A549 (cell line): ENCODE measurements around the gene TMIGD2. TPM values are rescaled to one million over a fixed set of nuclear protein-coding genes. Genes with fewer than 3 reads are reported as not detected.

Experiments used
- ATAC-seq, 2 experiments: fragments of 200-7000 bp in 1 of 2; fragments of >200 bp in 1 of 2; cut with Nextera tagmentation in 1 of 2; cut with Tn5 transposase in 1 of 2; 3 replicates each; pipeline versions ENCODE4 v1.8.0 to v1.9.1; 2018 to 2020; ENCODE audit warnings: mild to moderate bottlenecking in 1 of 2, moderate library complexity in 1 of 2
- CTCF ChIA-PET: fragments of 300-600 bp; sonication (Branson Sonifier 250); formaldehyde crosslinking; extraction: SDS; loops from one replicate; lab custom pipeline; 2021; ENCODE audit warnings: antibody characterized with exemption, inconsistent platforms; lab: Yijun Ruan, JAX
- POLR2A ChIA-PET: fragments of 350-600 bp; formaldehyde crosslinking; extraction: SDS; loops from one replicate; lab custom pipeline; 2021; ENCODE audit warnings: antibody characterized with exemption, inconsistent platforms; lab: Yijun Ruan, JAX
- DNase-seq, 2 experiments: peaks; one replicate each; pipeline versions ENCODE4 v3.0.0 to v3.0.0-alpha.2; 2011 to 2016; ENCODE audit warnings: low read depth in 1 of 2, low spot score in 1 of 2
- FAIRE-seq: peaks from 2 replicates; lab custom pipeline; 2011; peaks lifted over from hg19 to GRCh38; lab: Jason Lieb, UNC
- H3K27ac ChIP-seq, 2 experiments: fragments of >200 bp; sonication (Bioruptor Twin); formaldehyde crosslinking; 3 replicates each; pipeline ENCODE4 v1.5.1; 2016 to 2017
- H3K4me1 ChIP-seq: fragments of >200 bp; sonication (Bioruptor Twin); formaldehyde crosslinking; 3 replicates; pipeline ENCODE4 v1.6.1; 2016
- H3K4me2 ChIP-seq: fragments of >200 bp; sonication (Bioruptor Twin); formaldehyde crosslinking; 3 replicates; pipeline ENCODE4 v1.6.1; 2016
- H3K4me3 ChIP-seq: fragments of >200 bp; sonication (Bioruptor Twin); formaldehyde crosslinking; 3 replicates; pipeline ENCODE4 v1.5.1; 2016
- H3K9me3 ChIP-seq: fragments of >200 bp; sonication (Bioruptor Twin); formaldehyde crosslinking; 3 replicates; pipeline ENCODE4 v1.6.1; 2016
- ATOH8 ChIP-seq: fragments of 250-450 bp; sonication (Bioruptor Pico); IDR thresholded peaks from 2 replicates; pipeline ENCODE4 v1.5.0; 2020; ENCODE audit warnings: low read depth, mild to moderate bottlenecking, moderate library complexity
- CBX8 ChIP-seq: fragments of 200-600 bp; sonication (generic); IDR thresholded peaks from 2 replicates; pipeline ENCODE4 v1.6.1; 2016
- CHD2 ChIP-seq: fragments of 150-350 bp; IDR thresholded peaks from 2 replicates; pipeline ENCODE4 v1.6.1; 2014; ENCODE audit warnings: low read length; ENCODE audit not compliant: partially characterized antibody
- ELK1 ChIP-seq: fragments of 150-350 bp; IDR thresholded peaks from 2 replicates; pipeline ENCODE4 v1.6.1; 2014; ENCODE audit warnings: low read depth, mild to moderate bottlenecking, low read length
- EP300 ChIP-seq, 2 experiments: fragments of >200 bp; sonication (Bioruptor Twin); formaldehyde crosslinking; IDR thresholded peaks; 2 replicates in 1 of 2; 3 replicates in 1 of 2; pipeline ENCODE4 v1.6.1; 2016 to 2017
- FOSB ChIP-seq: fragments of 250-450 bp; sonication (Bioruptor Pico); IDR thresholded peaks from 2 replicates; pipeline ENCODE4 v1.5.0; 2020; ENCODE audit warnings: mild to moderate bottlenecking, moderate library complexity
- FOSL2 ChIP-seq, 2 experiments: fragments of 450-650 bp in 1 of 2; fragments of >200 bp in 1 of 2; sonication (Bioruptor Twin) in 1 of 2; formaldehyde crosslinking; IDR thresholded peaks; 2 replicates each; pipeline versions ENCODE4 v1.5.0 to v1.6.1; 2016 to 2020; ENCODE audit warnings: mild to moderate bottlenecking in 1 of 2, moderate library complexity in 1 of 2
- HDAC2 ChIP-seq: fragments of 200-600 bp; sonication (generic); IDR thresholded peaks from 2 replicates; pipeline ENCODE4 v1.6.1; 2016
- HEYL ChIP-seq: fragments of 250-450 bp; sonication (Bioruptor Pico); IDR thresholded peaks from 2 replicates; pipeline ENCODE4 v1.8.0; 2021; ENCODE audit warnings: mild to moderate bottlenecking, moderate library complexity
- HOXA7 ChIP-seq: fragments of 250-450 bp; sonication (Bioruptor Pico); IDR thresholded peaks from 2 replicates; pipeline ENCODE4 v1.5.0; 2020; ENCODE audit warnings: mild to moderate bottlenecking, moderate library complexity
- HOXB5 ChIP-seq: fragments of 250-450 bp; sonication (Bioruptor Pico); IDR thresholded peaks from 2 replicates; pipeline ENCODE4 v1.5.0; 2020; ENCODE audit warnings: mild to moderate bottlenecking, moderate library complexity
- JUNB ChIP-seq: fragments of >200 bp; sonication (Bioruptor Twin); formaldehyde crosslinking; IDR thresholded peaks from 2 replicates; pipeline ENCODE4 v1.6.1; 2016
- KDM5A ChIP-seq: fragments of 200-600 bp; sonication (generic); IDR thresholded peaks from 2 replicates; pipeline ENCODE4 v1.6.1; 2016; ENCODE audit warnings: antibody characterized with exemption, mild to moderate bottlenecking
- MAFK ChIP-seq: fragments of 450-650 bp; IDR thresholded peaks from 2 replicates; pipeline ENCODE4 v1.6.1; 2014; ENCODE audit not compliant: partially characterized antibody
- MAZ ChIP-seq: fragments of 150-350 bp; IDR thresholded peaks from 2 replicates; pipeline ENCODE4 v1.6.1; 2014; ENCODE audit warnings: antibody characterized with exemption, low read depth, low read length, borderline replicate concordance
- MYC ChIP-seq: IDR thresholded peaks from 2 replicates; pipeline ENCODE4 v1.6.1; 2012; ENCODE audit warnings: mild to moderate bottlenecking, inconsistent platforms, low read length, improper control_type of control experiment, borderline replicate concordance
- POLR2AphosphoS2 ChIP-seq: conservative IDR thresholded peaks from 2 replicates; pipeline ENCODE4 v1.6.1; 2012; ENCODE audit warnings: low read length, improper control_type of control experiment, inconsistent platforms
- RARB ChIP-seq: fragments of 250-450 bp; sonication (Bioruptor Pico); IDR thresholded peaks from 2 replicates; pipeline ENCODE4 v1.8.0; 2021; ENCODE audit warnings: mild to moderate bottlenecking, moderate library complexity
- RFX5 ChIP-seq: fragments of 450-650 bp; IDR thresholded peaks from 2 replicates; pipeline ENCODE4 v1.7.1; 2014; ENCODE audit warnings: antibody characterized with exemption, mild to moderate bottlenecking, moderate library complexity
- RNF2 ChIP-seq: fragments of 200-600 bp; sonication (generic); IDR thresholded peaks from 2 replicates; pipeline ENCODE4 v1.6.1; 2016; ENCODE audit warnings: low read depth, mild to moderate bottlenecking, antibody characterized with exemption, moderate library complexity, borderline replicate concordance
- SMC3 ChIP-seq: fragments of >200 bp; sonication (Bioruptor Twin); formaldehyde crosslinking; IDR thresholded peaks from 3 replicates; pipeline ENCODE4 v1.6.1; 2018; ENCODE audit warnings: inconsistent platforms
- SREBF2 ChIP-seq: fragments of 450-650 bp; IDR thresholded peaks from 2 replicates; pipeline ENCODE4 v1.6.1; 2014; ENCODE audit warnings: mild to moderate bottlenecking, moderate library complexity
- TFCP2L1 ChIP-seq: fragments of 250-450 bp; sonication (Bioruptor Pico); IDR thresholded peaks from 2 replicates; pipeline ENCODE4 v1.5.0; 2021; ENCODE audit warnings: mild to moderate bottlenecking
- TP53 ChIP-seq: fragments of 250-450 bp; sonication (Bioruptor Pico); IDR thresholded peaks from 2 replicates; pipeline ENCODE4 v1.5.0; 2021; ENCODE audit warnings: mild to moderate bottlenecking, moderate library complexity
- USF2 ChIP-seq: fragments of 450-650 bp; IDR thresholded peaks from 2 replicates; pipeline ENCODE4 v1.6.1; 2014; ENCODE audit warnings: antibody characterized with exemption
- ZNF302 ChIP-seq: fragments of 250-450 bp; sonication (Bioruptor Pico); IDR thresholded peaks from 2 replicates; pipeline ENCODE4 v1.9.0; 2021; ENCODE audit warnings: inconsistent platforms, mild to moderate bottlenecking, moderate library complexity
- ZSCAN20 ChIP-seq: fragments of 250-450 bp; sonication (Bioruptor Pico); IDR thresholded peaks from 2 replicates; pipeline ENCODE4 v1.8.0; 2022; ENCODE audit warnings: mild to moderate bottlenecking, moderate library complexity
- WGBS: methylation state at CpG from one replicate; pipeline ENCODE4 v1.1.6; 2017; ENCODE audit errors: missing lambda C conversion rate; 5-methylcytosine and 5-hydroxymethylcytosine counted together
- polyA plus RNA-seq, 4 experiments: library from polyadenylated mRNA; depleted of rRNA in 3 of 4; stranded (reverse); fragments of >200 nt; fragmentation: RNase III in 1 of 4; extraction: RNeasy Plus Mini Kit Qiagen cat#74134 plus additional on column Dnase treatment in 1 of 4; gene quantifications; 2 replicates in 3 of 4; 3 replicates in 1 of 4; pipeline ENCODE4 v1.2.3, GENCODE V29; 2011 to 2017

The TMIGD2 gene
- polyA plus RNA-seq, 2 of the 4 experiments (the other 2 are of a cell fraction): not detected

- CTCF ChIA-PET: interaction anchor here (0.8 to 1.8 kb wide), 2 partner anchors 10 to 49 kb away, joined by 3 to 5 read pairs; no protein-coding TSS in a partner anchor
- ATAC-seq: no peak
Measured at GRCh38 chr19:4316956-4317355, 14.8 kb upstream of the TMIGD2 start.

GRCh38 chr19:4313847-4314490 is 11.8 kb upstream of the TMIGD2 start:
- 80% methylated on average over 12 of the region's 12 CpGs for WGBS
- ATAC-seq: no peak
- ChIA-PET CTCF (interaction anchor here (1.5 kb wide), 1 partner anchor 39 kb away, joined by 3 read pairs; no protein-coding TSS in a partner anchor), POLR2A (no interaction called here)
- no peaks in the 10 kb centered on the region for H3K4me1 ChIP-seq
- no peak overlapping the region for H3K4me3 ChIP-seq
- no peaks in the 10 kb centered on the region for H3K9me3 ChIP-seq
- TF ChIP-seq HOXB5 (CRISPR knock-in tag): no peak
- TF ChIP-seq HDAC2: no peak
- no peak for TF ChIP-seq RARB (CRISPR knock-in tag)
- no peak for TF ChIP-seq KDM5A
- TF ChIP-seq RNF2: no peak
- no peak for TF ChIP-seq TP53 (CRISPR knock-in tag)
- TF ChIP-seq EP300 (IDR thresholded peaks at IDR 0.05): no peak
- TF ChIP-seq FOSB (CRISPR knock-in tag): no peak
- no peak for TF ChIP-seq FOSL2 (IDR thresholded peaks at IDR 0.05)
- TF ChIP-seq FOSL2 (CRISPR knock-in tag; IDR thresholded peaks at IDR 0.05): no peak
- TF ChIP-seq CHD2: no peak
- no peak for TF ChIP-seq ATOH8 (CRISPR knock-in tag)
- TF ChIP-seq ELK1: no peak
- TF ChIP-seq MYC: no peak
- no peak for TF ChIP-seq CBX8
- no peak for TF ChIP-seq JUNB
- no peak for TF ChIP-seq POLR2AphosphoS2
- TF ChIP-seq USF2: no peak
- H3K4me2 ChIP-seq: no peak overlapping the region
- DNase-seq: no peak
- no peak for FAIRE-seq
- H3K27ac ChIP-seq: no peak overlapping the region

More at GRCh38 chr19:4316956-4317355, 14.8 kb upstream of the TMIGD2 start:
- Histone ChIP-seq H3K9me3 (no peaks in the 10 kb centered on the region; the same call in 2 of the 3 replicates), H3K4me3 (no peak overlapping the region), H3K4me1 (no peaks in the 10 kb centered on the region), H3K27ac (no peak overlapping the region)
- DNase-seq: no peak
- no peak for TF ChIP-seq SMC3
- TF ChIP-seq HOXB5 (CRISPR knock-in tag): no peak
- no peak for TF ChIP-seq SREBF2
- TF ChIP-seq MAZ: no peak
- no peak for TF ChIP-seq ZNF302
- TF ChIP-seq CBX8: no peak
- no peak for TF ChIP-seq HEYL
- TF ChIP-seq MAFK: no peak
- no peak for TF ChIP-seq HDAC2
- no peak for TF ChIP-seq RFX5
- no peak for TF ChIP-seq ZSCAN20 (CRISPR knock-in tag)
- TF ChIP-seq ELK1: no peak
- no peak for TF ChIP-seq FOSL2 (IDR thresholded peaks at IDR 0.05)
- no peak for TF ChIP-seq FOSL2 (CRISPR knock-in tag; IDR thresholded peaks at IDR 0.05)
- TF ChIP-seq TFCP2L1 (CRISPR knock-in tag): no peak
- no peak for TF ChIP-seq HOXA7
- TF ChIP-seq, all 56 proteins: peak for 0
- POLR2A ChIA-PET: no interaction called here
- no peak overlapping the region for H3K4me2 ChIP-seq
- 73% methylated on average over 9 of the region's 9 CpGs for WGBS
- no peak for FAIRE-seq
